ENCODE measurements around the gene DDAH2. TPM values are rescaled to one million over a fixed set of nuclear protein-coding genes. Genes with fewer than 3 reads are reported as not detected.

DDAH2 gene
- total RNA-seq, 1 experiment from 2014 or later: 43.4 TPM

DNA sequence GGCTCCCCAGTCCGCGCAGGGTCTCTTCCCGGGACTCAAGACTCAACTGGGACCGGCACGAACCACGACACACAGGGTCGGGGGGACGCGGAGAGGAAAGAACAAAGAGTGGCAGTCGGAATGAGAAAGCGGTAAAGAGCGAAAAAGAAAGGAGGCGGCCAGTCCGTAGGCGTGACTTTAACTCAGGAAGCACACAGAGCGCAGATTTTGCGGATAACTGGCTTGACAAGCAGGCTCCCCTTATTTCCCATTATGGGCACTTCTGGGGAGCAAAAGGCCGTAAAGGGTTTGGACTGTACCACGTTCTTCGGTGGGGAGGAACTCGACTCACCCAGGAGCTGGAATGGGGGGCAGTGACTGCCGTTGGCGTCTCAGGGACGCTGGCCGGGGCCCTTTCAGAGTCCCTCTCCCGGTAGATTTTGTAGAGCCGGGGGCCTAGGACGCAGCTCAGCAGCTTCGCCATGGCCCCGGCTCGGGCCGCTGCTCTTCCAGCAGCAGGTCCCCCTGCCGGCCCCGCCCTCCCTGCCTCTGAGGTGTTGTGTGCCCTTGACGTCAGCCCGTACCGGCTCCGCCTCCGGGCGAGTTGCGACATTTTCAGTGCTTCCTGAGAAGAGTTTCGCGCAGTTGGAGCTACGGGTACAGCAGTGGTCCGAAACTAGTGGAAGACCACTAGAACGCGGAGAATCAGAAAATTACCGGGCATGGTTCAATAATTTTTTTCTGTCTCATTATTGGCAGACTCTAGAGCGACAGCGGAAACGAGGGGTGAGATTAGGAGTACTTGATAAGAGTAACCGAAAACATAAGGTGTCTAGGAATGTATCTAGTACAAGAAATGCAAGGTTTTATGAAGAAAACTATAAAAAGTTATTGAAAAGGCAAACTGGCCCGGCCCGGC, 26.0 kb downstream of the DDAH2 start, which contains the start of gene ABHD16A (continued):
- TF ChIP-seq, protein P1, sequence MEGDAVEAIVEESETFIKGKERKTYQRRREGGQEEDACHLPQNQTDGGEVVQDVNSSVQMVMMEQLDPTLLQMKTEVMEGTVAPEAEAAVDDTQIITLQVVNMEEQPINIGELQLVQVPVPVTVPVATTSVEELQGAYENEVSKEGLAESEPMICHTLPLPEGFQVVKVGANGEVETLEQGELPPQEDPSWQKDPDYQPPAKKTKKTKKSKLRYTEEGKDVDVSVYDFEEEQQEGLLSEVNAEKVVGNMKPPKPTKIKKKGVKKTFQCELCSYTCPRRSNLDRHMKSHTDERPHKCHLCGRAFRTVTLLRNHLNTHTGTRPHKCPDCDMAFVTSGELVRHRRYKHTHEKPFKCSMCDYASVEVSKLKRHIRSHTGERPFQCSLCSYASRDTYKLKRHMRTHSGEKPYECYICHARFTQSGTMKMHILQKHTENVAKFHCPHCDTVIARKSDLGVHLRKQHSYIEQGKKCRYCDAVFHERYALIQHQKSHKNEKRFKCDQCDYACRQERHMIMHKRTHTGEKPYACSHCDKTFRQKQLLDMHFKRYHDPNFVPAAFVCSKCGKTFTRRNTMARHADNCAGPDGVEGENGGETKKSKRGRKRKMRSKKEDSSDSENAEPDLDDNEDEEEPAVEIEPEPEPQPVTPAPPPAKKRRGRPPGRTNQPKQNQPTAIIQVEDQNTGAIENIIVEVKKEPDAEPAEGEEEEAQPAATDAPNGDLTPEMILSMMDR (IDR thresholded peaks at IDR 0.05 in 2 of 3, conservative IDR thresholded peaks at IDR 0.05 in 1 of 3; ENCODE audit: borderline replicate concordance in 1 of 3, insufficient read depth in 1 of 3, low read depth in 2 of 3, low read length in 2 of 3): 0 out of 6 replicates have a peak, but pooled peaks of 1 of the 3 experiments have one; percentile 4
- TF ChIP-seq EGR1 (IDR thresholded peaks at IDR 0.05; ENCODE audit: low read depth) (no peak), ZFX (IDR thresholded peaks at IDR 0.05) (peak; percentile 46; the same call in 1 of the 2 replicates)

DNA sequence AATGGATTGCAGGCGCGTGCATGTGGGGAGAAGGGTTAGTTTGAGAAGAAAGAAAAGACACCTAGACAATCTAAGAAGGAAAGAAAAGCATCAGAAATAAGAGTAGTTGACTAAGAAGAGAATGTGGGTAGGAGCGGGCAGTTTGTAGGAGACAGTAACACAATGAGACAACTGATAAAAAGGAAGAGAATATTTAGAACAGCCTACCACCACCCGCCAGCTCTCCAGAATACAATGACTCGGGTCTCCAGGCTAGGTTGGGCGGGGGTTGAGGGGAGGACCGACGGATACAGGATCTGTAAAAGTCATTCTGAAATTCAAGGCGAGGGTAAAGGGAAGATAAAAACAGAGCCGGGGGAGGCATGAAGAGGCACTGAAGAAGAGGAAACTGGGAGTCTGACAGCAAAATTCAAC, 26.7 kb downstream of the DDAH2 start:
- no peaks in the 10 kb centered on the region for H3K9me3 ChIP-seq (ENCODE audit: control insufficient read depth in 1 of 2, insufficient read depth in 1 of 2, low read depth in 1 of 2, low read length in 2 of 2)
- no peaks in the 10 kb centered on the region for H3K9me2 ChIP-seq (ENCODE audit: insufficient read depth)
- peak overlapping the region; percentile 77 for H3K4me2 ChIP-seq (ENCODE audit: low read length)
- H3K27ac ChIP-seq (ENCODE audit: low read depth, low read length): peak overlapping the region; percentile 82
- no peaks in the 10 kb centered on the region for H4K20me1 ChIP-seq (ENCODE audit: insufficient read depth)
- H3K4me3 ChIP-seq (replicated peaks in 1 of 2; ENCODE audit: low read depth in 1 of 2, low read length in 2 of 2): peak overlapping the region; percentile 89 to 98
- H3K4me1 ChIP-seq (ENCODE audit: control insufficient read depth in 1 of 2, insufficient read depth in 2 of 2, low read length in 2 of 2): peaks cover 7 to 15% of the 10 kb centered on the region in 2 experiments; a peak in 3 of 4 replicates
- ChIA-PET RAD21 (ENCODE audit: low non-redundant PET in 1 of 2, low total read pairs in 2 of 2, uncharacterized antibody in 2 of 2, unreplicated experiment in 2 of 2) (no interaction called here), POLR2A (interaction anchor here (1.1 to 1.6 kb wide), 6 partner anchors 36 to 132 kb away, joined by 3 to 5 read pairs (median 4); partner anchors contain the start of genes HSPA1B, MSH5 and VARS1), CTCF (interaction anchor here (1.2 to 2.1 kb wide), 3 partner anchors 10 to 67 kb away, joined by 3 to 10 read pairs (median 7); no protein-coding TSS in a partner anchor)
- TSS peak; percentile 62 for BruUV-seq (replicated peaks)
- H3K36me3 ChIP-seq (ENCODE audit: control insufficient read depth in 1 of 2, insufficient read depth in 2 of 2, low read length in 2 of 2): no peaks in the 10 kb centered on the region
- H3K9ac ChIP-seq (ENCODE audit: low read length): peak overlapping the region; percentile 85
- no peak overlapping the region for H2AFZ ChIP-seq (ENCODE audit: low read depth, low read length, poor library complexity, severe bottlenecking)
- TF ChIP-seq RAD21 (IDR thresholded peaks at IDR 0.05; ENCODE audit: low read depth) (no peak), EZH2phosphoT487 (IDR thresholded peaks at IDR 0.05; ENCODE audit: borderline replicate concordance) (no peak), EGR1 (IDR thresholded peaks at IDR 0.05; ENCODE audit: low read depth) (no peak)
- TF ChIP-seq, protein P2, sequence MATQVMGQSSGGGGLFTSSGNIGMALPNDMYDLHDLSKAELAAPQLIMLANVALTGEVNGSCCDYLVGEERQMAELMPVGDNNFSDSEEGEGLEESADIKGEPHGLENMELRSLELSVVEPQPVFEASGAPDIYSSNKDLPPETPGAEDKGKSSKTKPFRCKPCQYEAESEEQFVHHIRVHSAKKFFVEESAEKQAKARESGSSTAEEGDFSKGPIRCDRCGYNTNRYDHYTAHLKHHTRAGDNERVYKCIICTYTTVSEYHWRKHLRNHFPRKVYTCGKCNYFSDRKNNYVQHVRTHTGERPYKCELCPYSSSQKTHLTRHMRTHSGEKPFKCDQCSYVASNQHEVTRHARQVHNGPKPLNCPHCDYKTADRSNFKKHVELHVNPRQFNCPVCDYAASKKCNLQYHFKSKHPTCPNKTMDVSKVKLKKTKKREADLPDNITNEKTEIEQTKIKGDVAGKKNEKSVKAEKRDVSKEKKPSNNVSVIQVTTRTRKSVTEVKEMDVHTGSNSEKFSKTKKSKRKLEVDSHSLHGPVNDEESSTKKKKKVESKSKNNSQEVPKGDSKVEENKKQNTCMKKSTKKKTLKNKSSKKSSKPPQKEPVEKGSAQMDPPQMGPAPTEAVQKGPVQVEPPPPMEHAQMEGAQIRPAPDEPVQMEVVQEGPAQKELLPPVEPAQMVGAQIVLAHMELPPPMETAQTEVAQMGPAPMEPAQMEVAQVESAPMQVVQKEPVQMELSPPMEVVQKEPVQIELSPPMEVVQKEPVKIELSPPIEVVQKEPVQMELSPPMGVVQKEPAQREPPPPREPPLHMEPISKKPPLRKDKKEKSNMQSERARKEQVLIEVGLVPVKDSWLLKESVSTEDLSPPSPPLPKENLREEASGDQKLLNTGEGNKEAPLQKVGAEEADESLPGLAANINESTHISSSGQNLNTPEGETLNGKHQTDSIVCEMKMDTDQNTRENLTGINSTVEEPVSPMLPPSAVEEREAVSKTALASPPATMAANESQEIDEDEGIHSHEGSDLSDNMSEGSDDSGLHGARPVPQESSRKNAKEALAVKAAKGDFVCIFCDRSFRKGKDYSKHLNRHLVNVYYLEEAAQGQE (IDR thresholded peaks at IDR 0.05; ENCODE audit: low read depth): no peak
- DNase-seq (ENCODE audit: low read depth, low spot score) (no peak), ATAC-seq (peak; percentile 10)
- intact Hi-C loops (cut with micrococcal nuclease): loop anchor here (2.0 kb wide), 1 partner anchor 36 kb away; no protein-coding TSS in a partner anchor
- peaks cover 13% of the 10 kb centered on the region for H3K79me2 ChIP-seq (ENCODE audit: insufficient read depth, low read length)
- H3K27me3 ChIP-seq (ENCODE audit: insufficient read depth, low read length): no peaks in the 10 kb centered on the region
